Neural crest cell (in vitro differentiated cells): Measurements from ENCODE around the gene MLF1. TPM values are rescaled to one million over a fixed set of nuclear protein-coding genes. Genes with fewer than 3 reads are reported as not detected.

Experiments used
- DNase-seq: peaks from one replicate; pipeline ENCODE4 v3.0.0; 2021; ENCODE audit warnings: low read depth, mixed read lengths, low spot score
- H3K27ac Mint-ChIP-seq: one replicate; pipeline ENCODE4 v1.8.0; 2021; ENCODE audit warnings: mild to moderate bottlenecking, mixed read lengths; ENCODE audit not compliant: unreplicated experiment
- H3K27me3 Mint-ChIP-seq: 2 replicates; pipeline ENCODE4 v1.8.0; 2021; ENCODE audit warnings: low read depth, mild to moderate bottlenecking, mixed read lengths
- H3K36me3 Mint-ChIP-seq: 2 replicates; pipeline ENCODE4 v1.8.0; 2021; ENCODE audit warnings: low read depth, mild to moderate bottlenecking, mixed read lengths
- H3K4me1 Mint-ChIP-seq: 2 replicates; pipeline ENCODE4 v1.8.0; 2021; ENCODE audit warnings: mixed read lengths
- H3K4me3 Mint-ChIP-seq: one replicate; pipeline ENCODE4 v1.8.0; 2021; ENCODE audit warnings: mild to moderate bottlenecking, mixed read lengths
- H3K9me3 Mint-ChIP-seq: 2 replicates; pipeline ENCODE4 v1.8.0; 2021; ENCODE audit warnings: mixed read lengths
- total RNA-seq: library from RNA; stranded (reverse); gene quantifications from 2 replicates; pipeline ENCODE4 v1.2.1, GENCODE V29; 2021
- TF ChIP-seq, protein P1 (sequence below): fragments of 200-600 bp; sonication (generic); conservative IDR thresholded peaks from 2 replicates; pipeline ENCODE4 v1.5.0; 2021; ENCODE audit warnings: antibody characterized with exemption, mild to moderate bottlenecking

The MLF1 gene
- total RNA-seq, 1 donor from 2014 or later = 19.8 TPM

DNA sequence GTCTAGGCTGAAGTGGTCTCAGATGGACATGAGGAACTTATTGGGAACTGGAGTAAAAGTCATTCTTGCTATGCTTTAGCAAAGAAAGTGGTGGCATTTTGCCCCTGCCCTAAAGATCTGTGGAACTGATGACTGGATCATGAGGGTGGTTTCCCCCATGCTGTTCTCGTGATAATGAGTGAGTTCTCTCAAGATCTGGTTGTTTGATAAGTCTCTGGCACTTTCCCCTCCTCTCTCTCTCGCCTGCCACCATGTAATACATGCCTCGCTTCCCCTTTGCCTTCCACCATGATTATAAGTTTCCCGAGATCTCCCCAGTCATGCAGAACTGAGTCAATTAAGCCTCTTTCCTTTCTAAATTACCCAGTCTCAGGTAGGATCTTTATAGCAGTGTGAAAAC, 11.5 kb upstream of the MLF1 start:
- Mint-ChIP-seq H3K4me3 (no peak overlapping the region), H3K36me3 (no peaks in the 10 kb centered on the region), H3K27ac (no peak overlapping the region), H3K9me3 (no peaks in the 10 kb centered on the region), H3K4me1 (no peaks in the 10 kb centered on the region), H3K27me3 (peaks cover 4% of the 10 kb centered on the region)
- TF ChIP-seq, protein P1, sequence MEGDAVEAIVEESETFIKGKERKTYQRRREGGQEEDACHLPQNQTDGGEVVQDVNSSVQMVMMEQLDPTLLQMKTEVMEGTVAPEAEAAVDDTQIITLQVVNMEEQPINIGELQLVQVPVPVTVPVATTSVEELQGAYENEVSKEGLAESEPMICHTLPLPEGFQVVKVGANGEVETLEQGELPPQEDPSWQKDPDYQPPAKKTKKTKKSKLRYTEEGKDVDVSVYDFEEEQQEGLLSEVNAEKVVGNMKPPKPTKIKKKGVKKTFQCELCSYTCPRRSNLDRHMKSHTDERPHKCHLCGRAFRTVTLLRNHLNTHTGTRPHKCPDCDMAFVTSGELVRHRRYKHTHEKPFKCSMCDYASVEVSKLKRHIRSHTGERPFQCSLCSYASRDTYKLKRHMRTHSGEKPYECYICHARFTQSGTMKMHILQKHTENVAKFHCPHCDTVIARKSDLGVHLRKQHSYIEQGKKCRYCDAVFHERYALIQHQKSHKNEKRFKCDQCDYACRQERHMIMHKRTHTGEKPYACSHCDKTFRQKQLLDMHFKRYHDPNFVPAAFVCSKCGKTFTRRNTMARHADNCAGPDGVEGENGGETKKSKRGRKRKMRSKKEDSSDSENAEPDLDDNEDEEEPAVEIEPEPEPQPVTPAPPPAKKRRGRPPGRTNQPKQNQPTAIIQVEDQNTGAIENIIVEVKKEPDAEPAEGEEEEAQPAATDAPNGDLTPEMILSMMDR = no peak
- no peak for DNase-seq

DNA sequence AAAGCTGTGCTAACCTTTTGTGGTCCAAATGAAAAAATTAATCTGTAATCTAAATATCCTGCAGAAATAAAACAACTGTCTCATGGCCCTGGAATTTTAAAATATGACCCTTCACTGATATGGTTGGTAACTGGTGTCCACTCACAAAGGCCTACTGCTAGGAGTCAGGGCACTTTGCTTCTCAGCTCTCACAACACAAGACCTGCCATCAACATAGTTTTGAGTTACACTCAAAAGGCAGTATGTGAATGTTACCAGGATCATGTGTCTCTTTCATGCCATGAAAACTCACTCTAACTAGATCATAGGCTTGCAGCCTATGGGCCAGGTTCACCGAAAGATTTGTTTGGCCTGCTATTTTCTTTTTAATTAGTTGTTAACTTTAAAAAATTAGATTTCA, 10.0 kb upstream of the MLF1 start:
- H3K4me3 Mint-ChIP-seq = no peak overlapping the region
- H3K27me3 Mint-ChIP-seq = peaks cover 4% of the 10 kb centered on the region
- H3K4me1 Mint-ChIP-seq = no peaks in the 10 kb centered on the region
- peaks cover 4% of the 10 kb centered on the region for H3K9me3 Mint-ChIP-seq
- TF ChIP-seq, protein P1 = no peak
- H3K36me3 Mint-ChIP-seq = no peaks in the 10 kb centered on the region
- no peak for DNase-seq
- H3K27ac Mint-ChIP-seq = no peak overlapping the region

DNA sequence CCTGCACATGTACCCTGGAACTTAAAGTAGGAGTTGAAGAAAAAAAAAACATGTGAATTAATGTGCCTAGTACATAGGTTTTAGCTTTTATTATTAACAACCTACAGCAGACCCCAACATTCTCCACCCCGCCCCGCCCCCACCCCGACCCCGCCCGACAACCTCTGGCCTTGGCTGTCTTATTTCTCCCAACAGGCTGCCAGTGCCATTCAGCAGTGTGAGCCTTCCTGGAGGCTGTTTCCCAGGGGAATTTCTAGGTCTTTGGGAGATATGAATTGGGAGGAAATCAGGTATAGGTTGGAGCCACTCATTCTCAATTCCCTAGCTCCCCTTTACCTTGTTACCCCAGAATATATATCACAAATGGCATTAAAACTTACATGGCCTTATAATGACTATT, 8.3 kb upstream of the MLF1 start:
- H3K4me1 Mint-ChIP-seq = no peaks in the 10 kb centered on the region

DNA sequence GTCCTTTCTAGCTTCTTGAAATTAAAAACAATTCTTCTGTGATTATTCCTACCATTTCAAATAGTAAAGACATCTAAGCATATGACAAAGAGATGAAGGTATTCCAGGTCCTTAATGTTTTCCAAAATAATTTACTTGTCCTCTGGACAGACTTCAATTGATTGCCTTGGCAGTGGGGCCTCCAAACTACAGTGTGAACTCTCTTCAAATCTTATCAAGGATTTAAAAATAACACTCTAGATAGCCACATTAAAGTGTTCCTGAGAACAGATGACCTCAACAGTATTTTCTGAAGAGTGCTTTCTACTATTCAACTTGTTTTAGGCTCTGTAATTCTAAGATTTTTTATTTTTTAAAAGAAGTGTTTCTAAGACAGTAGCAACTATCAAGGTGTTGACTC, 7.9 kb upstream of the MLF1 start:
- H3K9me3 Mint-ChIP-seq = peaks cover 4% of the 10 kb centered on the region

More for the DNA sequence above, 8.3 kb upstream of the MLF1 start:
- Mint-ChIP-seq H3K27ac (no peak overlapping the region), H3K36me3 (no peaks in the 10 kb centered on the region), H3K9me3 (peaks cover 4% of the 10 kb centered on the region), H3K4me3 (no peak overlapping the region), H3K27me3 (peaks cover 13% of the 10 kb centered on the region)
- TF ChIP-seq, protein P1 = no peak
- DNase-seq = no peak

DNA sequence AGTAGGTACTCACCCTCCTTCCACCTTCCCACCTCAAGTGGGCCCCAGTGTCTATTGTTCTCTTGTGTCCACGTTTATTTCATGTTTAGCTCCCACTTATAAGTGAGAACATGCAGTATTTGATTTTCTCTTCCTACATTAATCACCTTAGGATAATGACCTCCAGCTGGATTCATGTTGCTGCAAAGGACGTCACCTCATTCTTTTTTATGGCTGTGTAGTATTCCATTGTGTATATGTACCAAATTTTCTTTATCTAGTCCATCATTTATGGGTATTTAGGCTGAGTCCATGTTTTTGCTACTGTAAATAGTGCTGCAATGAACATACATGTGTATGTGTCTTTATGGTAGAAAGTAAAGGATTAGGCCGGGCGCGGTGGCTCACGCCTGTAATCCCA, 5.9 kb upstream of the MLF1 start:
- Mint-ChIP-seq H3K4me1 (no peaks in the 10 kb centered on the region), H3K9me3 (peaks cover 4% of the 10 kb centered on the region), H3K27me3 (peaks cover 30% of the 10 kb centered on the region), H3K4me3 (no peak overlapping the region), H3K36me3 (no peaks in the 10 kb centered on the region), H3K27ac (no peak overlapping the region)
- TF ChIP-seq, protein P1 = no peak
- DNase-seq = no peak

More for the DNA sequence above, 7.9 kb upstream of the MLF1 start:
- H3K4me1 Mint-ChIP-seq = no peaks in the 10 kb centered on the region
- DNase-seq = no peak
- TF ChIP-seq, protein P1 = no peak
- H3K36me3 Mint-ChIP-seq = no peaks in the 10 kb centered on the region
- peaks cover 17% of the 10 kb centered on the region for H3K27me3 Mint-ChIP-seq
- no peak overlapping the region for H3K4me3 Mint-ChIP-seq
- H3K27ac Mint-ChIP-seq = no peak overlapping the region

DNA sequence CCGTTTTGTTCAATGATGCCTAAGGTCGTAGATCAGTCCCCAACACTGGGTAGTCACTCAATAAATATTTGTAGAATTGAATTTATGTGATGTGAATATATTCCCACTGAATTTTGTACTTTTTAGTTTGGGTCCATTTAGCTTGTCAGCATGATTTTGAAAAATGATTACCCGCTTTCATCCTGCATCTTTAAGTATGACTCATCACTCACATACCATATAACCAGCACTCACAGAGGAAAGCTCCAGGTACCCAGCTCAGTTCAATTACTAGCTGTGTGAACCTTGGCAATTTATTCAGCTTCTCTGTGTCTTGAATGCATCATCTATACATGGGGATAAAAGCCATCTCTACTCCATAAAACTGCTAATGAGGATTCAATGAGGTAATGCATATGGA, 2.2 kb upstream of the MLF1 start:
- H3K27ac Mint-ChIP-seq = no peak overlapping the region
- H3K27me3 Mint-ChIP-seq = peaks cover 39% of the 10 kb centered on the region
- no peak for DNase-seq
- peaks cover 15% of the 10 kb centered on the region for H3K4me1 Mint-ChIP-seq
- H3K4me3 Mint-ChIP-seq = no peak overlapping the region
- H3K9me3 Mint-ChIP-seq = peaks cover 4% of the 10 kb centered on the region
- TF ChIP-seq, protein P1 = no peak
- peaks cover 2% of the 10 kb centered on the region for H3K36me3 Mint-ChIP-seq
